ENCODE results near the gene RFX3.

The RFX3 gene

DNA sequence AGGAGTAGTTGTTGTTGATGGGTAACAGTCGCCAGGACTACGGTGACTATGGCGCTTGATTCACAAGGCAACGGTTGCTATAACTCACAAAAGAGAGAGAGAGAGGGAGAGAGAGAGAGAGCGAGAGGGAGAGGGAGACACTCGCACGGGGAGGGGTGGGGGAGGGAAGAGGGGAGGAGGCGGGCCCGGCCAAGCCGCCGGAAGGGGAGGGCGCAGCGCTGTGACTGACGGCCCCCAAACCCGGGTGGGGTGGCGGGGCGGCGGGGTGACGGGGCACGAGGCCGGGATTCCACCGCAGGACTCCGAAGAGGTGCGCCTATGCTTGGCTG, at the start of gene RFX3:
TSS of gene RFX3 (minus strand) at position 166 of the 329 bp plus-strand sequence. CDS start 130,413 bp downstream, outside the sequence.
- TF ChIP-seq, protein P1, sequence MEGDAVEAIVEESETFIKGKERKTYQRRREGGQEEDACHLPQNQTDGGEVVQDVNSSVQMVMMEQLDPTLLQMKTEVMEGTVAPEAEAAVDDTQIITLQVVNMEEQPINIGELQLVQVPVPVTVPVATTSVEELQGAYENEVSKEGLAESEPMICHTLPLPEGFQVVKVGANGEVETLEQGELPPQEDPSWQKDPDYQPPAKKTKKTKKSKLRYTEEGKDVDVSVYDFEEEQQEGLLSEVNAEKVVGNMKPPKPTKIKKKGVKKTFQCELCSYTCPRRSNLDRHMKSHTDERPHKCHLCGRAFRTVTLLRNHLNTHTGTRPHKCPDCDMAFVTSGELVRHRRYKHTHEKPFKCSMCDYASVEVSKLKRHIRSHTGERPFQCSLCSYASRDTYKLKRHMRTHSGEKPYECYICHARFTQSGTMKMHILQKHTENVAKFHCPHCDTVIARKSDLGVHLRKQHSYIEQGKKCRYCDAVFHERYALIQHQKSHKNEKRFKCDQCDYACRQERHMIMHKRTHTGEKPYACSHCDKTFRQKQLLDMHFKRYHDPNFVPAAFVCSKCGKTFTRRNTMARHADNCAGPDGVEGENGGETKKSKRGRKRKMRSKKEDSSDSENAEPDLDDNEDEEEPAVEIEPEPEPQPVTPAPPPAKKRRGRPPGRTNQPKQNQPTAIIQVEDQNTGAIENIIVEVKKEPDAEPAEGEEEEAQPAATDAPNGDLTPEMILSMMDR (IDR thresholded peaks at IDR 0.05; ENCODE audit: extremely low read depth, insufficient read depth, missing control alignments), result no peak
- in situ Hi-C loops (cut with MboI; ENCODE audit: low pct_unique_long_range_greater_than_20kb, low sequenced_read_pairs, unreplicated experiment), result no loop called here
- DNase-seq (ENCODE audit: low spot score), result peak; percentile 88

- in situ Hi-C loops (cut with MboI; ENCODE audit: low pct_unique_long_range_greater_than_20kb, low sequenced_read_pairs, unreplicated experiment), result no loop called here
- TF ChIP-seq, protein P1 (IDR thresholded peaks at IDR 0.05; ENCODE audit: extremely low read depth, insufficient read depth, missing control alignments), result no peak
These were observed 45.7 kb upstream of the RFX3 start for GRCh38 chr9:3571500-3571899.

DNA sequence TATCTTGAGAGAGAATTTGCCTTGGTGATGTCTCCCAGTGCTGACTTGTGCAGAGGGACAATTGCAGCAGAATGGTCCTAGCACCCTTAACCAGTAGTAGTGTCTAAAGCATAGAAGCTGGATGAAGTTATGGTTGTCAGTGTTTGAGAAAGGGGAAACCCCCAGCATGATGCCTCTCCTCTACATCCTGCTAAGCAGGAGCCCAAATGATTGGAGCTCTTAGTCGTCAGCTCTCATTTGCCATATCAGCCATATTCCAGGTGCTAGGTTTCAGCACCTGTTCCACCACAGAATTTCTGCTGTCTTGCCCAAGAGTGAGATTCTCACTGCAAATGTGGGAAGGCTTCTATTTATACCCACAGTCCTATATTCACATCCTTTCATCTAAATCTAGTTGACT, 43.7 kb upstream of the RFX3 start:
- in situ Hi-C loops (cut with MboI; ENCODE audit: low pct_unique_long_range_greater_than_20kb, low sequenced_read_pairs, unreplicated experiment), result no loop called here
- TF ChIP-seq, protein P1 (IDR thresholded peaks at IDR 0.05; ENCODE audit: extremely low read depth, insufficient read depth, missing control alignments), result no peak

More at GRCh38 chr9:3571500-3571899, 45.7 kb upstream of the RFX3 start:
- no peak for DNase-seq (ENCODE audit: low spot score)

GRCh38 chr9:3567988-3568387, 42.2 kb upstream of the RFX3 start:
- TF ChIP-seq, protein P1 (IDR thresholded peaks at IDR 0.05; ENCODE audit: extremely low read depth, insufficient read depth, missing control alignments), result no peak
- DNase-seq (ENCODE audit: low spot score), result no peak
- in situ Hi-C loops (cut with MboI; ENCODE audit: low pct_unique_long_range_greater_than_20kb, low sequenced_read_pairs, unreplicated experiment), result no loop called here

More for the DNA sequence above, 43.7 kb upstream of the RFX3 start:
- no peak for DNase-seq (ENCODE audit: low spot score)

DNA sequence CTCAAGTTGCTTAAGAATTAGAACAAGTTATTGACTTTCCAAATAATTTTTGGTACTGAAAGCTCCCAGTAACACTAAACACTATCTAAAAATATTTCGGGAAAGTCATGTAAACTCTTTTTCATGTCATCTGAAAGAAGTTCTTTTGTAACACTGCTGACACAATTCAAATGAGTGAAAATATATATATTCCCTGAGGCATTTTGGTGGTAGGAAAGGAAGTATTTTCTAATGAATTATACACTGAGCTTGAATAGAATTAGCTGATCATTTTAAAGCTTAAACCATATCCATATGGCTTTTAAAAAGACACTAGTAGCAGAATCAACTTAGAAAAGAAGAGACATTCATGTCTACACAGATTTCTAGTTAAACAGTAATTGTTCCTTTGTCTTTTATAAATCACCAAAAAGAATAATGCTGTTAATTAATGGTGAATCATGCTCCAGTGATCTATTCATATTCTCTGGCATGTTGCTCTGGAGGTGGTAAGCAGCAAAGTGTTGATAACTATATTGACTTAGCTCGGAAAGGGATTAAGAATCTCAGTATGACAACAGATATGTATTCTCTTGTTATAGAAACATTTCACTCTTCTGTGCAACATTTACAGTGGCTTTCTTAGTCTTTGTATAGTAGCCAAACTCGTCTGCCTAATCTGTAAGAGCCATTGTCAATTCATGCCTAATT, 27.4 kb upstream of the RFX3 start:
- TF ChIP-seq, protein P1 (IDR thresholded peaks at IDR 0.05; ENCODE audit: extremely low read depth, insufficient read depth, missing control alignments), result no peak
- DNase-seq (ENCODE audit: low spot score), result no peak
- in situ Hi-C loops (cut with MboI; ENCODE audit: low pct_unique_long_range_greater_than_20kb, low sequenced_read_pairs, unreplicated experiment), result no loop called here

- TF ChIP-seq, protein P1 (IDR thresholded peaks at IDR 0.05; ENCODE audit: extremely low read depth, insufficient read depth, missing control alignments), result no peak
- DNase-seq (ENCODE audit: low spot score), result no peak
- in situ Hi-C loops (cut with MboI; ENCODE audit: low pct_unique_long_range_greater_than_20kb, low sequenced_read_pairs, unreplicated experiment), result no loop called here
These were observed 23.4 kb upstream of the RFX3 start for GRCh38 chr9:3549225-3549624.

All from GM13977 (cell line).